Measurements from ENCODE around the gene TAS2R1. TPM values are rescaled to one million over a fixed set of nuclear protein-coding genes. Genes with fewer than 3 reads are reported as not detected.

The TAS2R1 gene
- polyA plus RNA-seq, 1 of the 3 experiments (the other 2 are of a cell fraction) = not detected

DNA sequence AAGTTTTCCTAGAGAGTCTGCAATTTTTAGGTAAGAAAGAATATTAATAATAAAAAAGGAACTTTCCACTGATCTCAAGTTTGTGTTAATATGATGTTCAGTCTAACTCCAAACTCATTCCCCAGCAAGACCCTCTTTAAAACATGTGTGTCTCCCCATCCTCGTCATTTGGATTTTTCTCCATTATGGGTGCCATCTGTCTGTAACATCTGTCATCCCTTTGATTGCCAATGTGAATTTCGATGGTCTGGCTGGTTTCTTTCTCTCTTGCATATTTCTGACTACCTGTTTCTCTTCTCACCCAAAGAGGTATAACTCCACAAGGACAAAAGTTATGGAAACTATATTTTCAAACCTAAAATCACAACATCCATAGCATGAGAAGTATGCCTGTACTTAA lies 4.4 kb downstream of the TAS2R1 start:
- Histone ChIP-seq H3K27ac (ENCODE audit: low read depth in 2 of 2, low read length in 1 of 2) (no peak overlapping the region), H3K27me3 (ENCODE audit: insufficient read depth) (no peaks in the 10 kb centered on the region), H3K4me1 (ENCODE audit: control insufficient read depth in 1 of 2, insufficient read depth in 2 of 2, low read depth in 1 of 2, low read length in 1 of 2) (peaks cover 0 to 12% of the 10 kb centered on the region in 2 experiments; a peak in 2 of 4 replicates), H3F3A (replicated peaks; ENCODE audit: insufficient read depth) (no peaks in the 10 kb centered on the region), H4K20me1 (ENCODE audit: insufficient read depth) (no peaks in the 10 kb centered on the region), H3K4me2 (no peak overlapping the region), H3K36me3 (replicated peaks in 1 of 2; ENCODE audit: control insufficient read depth in 1 of 2, insufficient read depth in 2 of 2, low read length in 1 of 2) (no peaks in the 10 kb centered on the region), H3K9me2 (no peaks in the 10 kb centered on the region), H3K4me3 (ENCODE audit: low read depth in 2 of 2, low read length in 1 of 2) (no peak overlapping the region), H3K9me3 (no peaks in the 10 kb centered on the region), H3K79me2 (ENCODE audit: insufficient read depth) (no peaks in the 10 kb centered on the region), H3K9ac (no peak overlapping the region), H2AFZ (ENCODE audit: low read depth) (no peak overlapping the region)
- DNase-seq = no peak
- ChIA-PET CTCF (no interaction called here), POLR2A (no interaction called here)
- 19% methylated on average over 2 of the region's 2 CpGs for WGBS (ENCODE audit: low lambda C conversion rate)
- TF ChIP-seq TCF12 (IDR thresholded peaks at IDR 0.05) (no peak), TAF1 (IDR thresholded peaks at IDR 0.05; ENCODE audit: borderline replicate concordance, low read depth, low read length) (no peak), NRF1 (IDR thresholded peaks at IDR 0.05; ENCODE audit: low read depth, low read length) (no peak), EP300 (IDR thresholded peaks at IDR 0.05; ENCODE audit: borderline replicate concordance in 1 of 2, low read depth in 1 of 2, low read length in 1 of 2) (no peak), RAD21 (IDR thresholded peaks at IDR 0.05; ENCODE audit: low read length) (no peak), MEF2A (IDR thresholded peaks at IDR 0.05; ENCODE audit: borderline replicate concordance, low read depth) (no peak), FOSL2 (IDR thresholded peaks at IDR 0.05; ENCODE audit: borderline replicate concordance, low read depth) (no peak), RCOR1 (IDR thresholded peaks at IDR 0.05; ENCODE audit: low read length) (no peak), GABPA (IDR thresholded peaks at IDR 0.05; ENCODE audit: low read depth) (no peak), FOXJ3 (CRISPR knock-in tag; IDR thresholded peaks at IDR 0.05) (no peak), YY1 (IDR thresholded peaks at IDR 0.05; ENCODE audit: low read depth) (no peak), FOXM1 (IDR thresholded peaks at IDR 0.05; ENCODE audit: low read depth) (no peak), POLR2AphosphoS5 (IDR thresholded peaks at IDR 0.05; ENCODE audit: low read depth, low read length) (no peak), NFIC (IDR thresholded peaks at IDR 0.05; ENCODE audit: borderline replicate concordance) (no peak)
- TF ChIP-seq, protein P1, sequence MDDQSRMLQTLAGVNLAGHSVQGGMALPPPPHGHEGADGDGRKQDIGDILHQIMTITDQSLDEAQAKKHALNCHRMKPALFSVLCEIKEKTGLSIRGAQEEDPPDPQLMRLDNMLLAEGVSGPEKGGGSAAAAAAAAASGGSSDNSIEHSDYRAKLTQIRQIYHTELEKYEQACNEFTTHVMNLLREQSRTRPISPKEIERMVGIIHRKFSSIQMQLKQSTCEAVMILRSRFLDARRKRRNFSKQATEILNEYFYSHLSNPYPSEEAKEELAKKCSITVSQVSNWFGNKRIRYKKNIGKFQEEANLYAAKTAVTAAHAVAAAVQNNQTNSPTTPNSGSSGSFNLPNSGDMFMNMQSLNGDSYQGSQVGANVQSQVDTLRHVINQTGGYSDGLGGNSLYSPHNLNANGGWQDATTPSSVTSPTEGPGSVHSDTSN (IDR thresholded peaks at IDR 0.05) = no peak

DNA sequence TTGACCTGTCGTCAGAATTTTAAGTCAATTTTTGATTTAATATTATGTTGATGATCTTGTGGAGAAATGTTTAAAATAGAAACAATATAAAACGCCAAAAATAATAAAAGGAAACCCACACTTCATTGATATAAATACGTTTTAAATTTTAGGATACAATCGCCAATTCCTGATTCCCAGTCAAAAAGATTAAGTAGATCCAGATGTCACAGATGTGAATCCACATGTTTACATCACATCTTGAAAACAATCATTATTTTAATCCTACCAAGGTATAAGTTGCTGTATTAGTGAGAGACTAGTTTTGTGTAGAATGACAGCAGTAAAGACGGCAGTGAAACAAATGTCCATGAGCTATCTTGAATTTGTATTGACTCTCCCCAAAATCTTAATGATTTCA lies 4.9 kb downstream of the TAS2R1 start:
- H3K4me2 ChIP-seq = no peak overlapping the region
- no peaks in the 10 kb centered on the region for H3F3A ChIP-seq (replicated peaks; ENCODE audit: insufficient read depth)
- 61% methylated on average over 5 of the region's 5 CpGs for WGBS (ENCODE audit: low lambda C conversion rate)
- ChIA-PET CTCF (no interaction called here), POLR2A (no interaction called here)
- no peaks in the 10 kb centered on the region for H4K20me1 ChIP-seq (ENCODE audit: insufficient read depth)
- no peaks in the 10 kb centered on the region for H3K9me3 ChIP-seq
- no peaks in the 10 kb centered on the region for H3K27me3 ChIP-seq (ENCODE audit: insufficient read depth)
- H2AFZ ChIP-seq (ENCODE audit: low read depth) = no peak overlapping the region
- H3K9me2 ChIP-seq = no peaks in the 10 kb centered on the region
- no peaks in the 10 kb centered on the region for H3K79me2 ChIP-seq (ENCODE audit: insufficient read depth)
- no peak for DNase-seq
- no peaks in the 10 kb centered on the region for H3K36me3 ChIP-seq (replicated peaks in 1 of 2; ENCODE audit: control insufficient read depth in 1 of 2, insufficient read depth in 2 of 2, low read length in 1 of 2)
- TF ChIP-seq SIN3A (IDR thresholded peaks at IDR 0.05; ENCODE audit: borderline replicate concordance, low read depth, low read length) (no peak), MXI1 (IDR thresholded peaks at IDR 0.05; ENCODE audit: low read depth, low read length) (no peak), TEAD4 (IDR thresholded peaks at IDR 0.05; ENCODE audit: borderline replicate concordance, insufficient read depth) (no peak), FOXM1 (IDR thresholded peaks at IDR 0.05; ENCODE audit: low read depth) (no peak), RXRA (IDR thresholded peaks at IDR 0.05; ENCODE audit: borderline replicate concordance, low read depth) (no peak), ELF1 (IDR thresholded peaks at IDR 0.05) (no peak), MEF2A (IDR thresholded peaks at IDR 0.05; ENCODE audit: borderline replicate concordance, low read depth) (no peak), NFIC (IDR thresholded peaks at IDR 0.05; ENCODE audit: borderline replicate concordance) (no peak), EP300 (IDR thresholded peaks at IDR 0.05; ENCODE audit: borderline replicate concordance in 1 of 2, low read depth in 1 of 2, low read length in 1 of 2) (no peak), TAF1 (IDR thresholded peaks at IDR 0.05; ENCODE audit: borderline replicate concordance, low read depth, low read length) (no peak)
- peaks cover 0 to 12% of the 10 kb centered on the region in 2 experiments; a peak in 2 of 4 replicates for H3K4me1 ChIP-seq (ENCODE audit: control insufficient read depth in 1 of 2, insufficient read depth in 2 of 2, low read depth in 1 of 2, low read length in 1 of 2)
- no peak overlapping the region for H3K4me3 ChIP-seq (ENCODE audit: low read depth in 2 of 2, low read length in 1 of 2)
- no peak overlapping the region for H3K9ac ChIP-seq
- H3K27ac ChIP-seq (ENCODE audit: low read depth in 2 of 2, low read length in 1 of 2) = no peak overlapping the region

All from SK-N-SH (cell line).